HEK293T (cell line): ENCODE measurements around the gene C12orf76.

Source experiments
- ARNT ChIP-seq: fragments of 450-650 bp; IDR thresholded peaks from 2 replicates; pipeline ENCODE4 v1.6.1; 2017; ENCODE audit warnings: mild to moderate bottlenecking
- ELF4 ChIP-seq: fragments of 450-650 bp; IDR thresholded peaks from 2 replicates; pipeline ENCODE4 v1.6.1; 2017; ENCODE audit warnings: antibody characterized with exemption
- NFRKB ChIP-seq: fragments of 450-650 bp; IDR thresholded peaks from 2 replicates; pipeline ENCODE4 v1.6.1; 2016; ENCODE audit warnings: mild to moderate bottlenecking, moderate library complexity
- SP1 ChIP-seq: fragments of 450-650 bp; IDR thresholded peaks from 2 replicates; pipeline ENCODE4 v1.6.1; 2017
- ZNF384 ChIP-seq: fragments of 450-650 bp; IDR thresholded peaks from 2 replicates; pipeline ENCODE4 v1.6.1; 2016
- TF ChIP-seq, protein P1 (sequence below): fragments of 450-650 bp; IDR thresholded peaks from 2 replicates; pipeline ENCODE4 v1.6.1; 2016

GRCh38 chr12:109999649-109999971 lies 48.7 kb downstream of the C12orf76 start:
- TF ChIP-seq, protein P1, sequence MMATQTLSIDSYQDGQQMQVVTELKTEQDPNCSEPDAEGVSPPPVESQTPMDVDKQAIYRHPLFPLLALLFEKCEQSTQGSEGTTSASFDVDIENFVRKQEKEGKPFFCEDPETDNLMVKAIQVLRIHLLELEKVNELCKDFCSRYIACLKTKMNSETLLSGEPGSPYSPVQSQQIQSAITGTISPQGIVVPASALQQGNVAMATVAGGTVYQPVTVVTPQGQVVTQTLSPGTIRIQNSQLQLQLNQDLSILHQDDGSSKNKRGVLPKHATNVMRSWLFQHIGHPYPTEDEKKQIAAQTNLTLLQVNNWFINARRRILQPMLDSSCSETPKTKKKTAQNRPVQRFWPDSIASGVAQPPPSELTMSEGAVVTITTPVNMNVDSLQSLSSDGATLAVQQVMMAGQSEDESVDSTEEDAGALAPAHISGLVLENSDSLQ: no peak
- TF ChIP-seq ARNT (no peak), ZNF384 (no peak), SP1 (no peak), ELF4 (no peak), NFRKB (no peak)
